ENCODE measurements around the gene PIEZO1.

DNA sequence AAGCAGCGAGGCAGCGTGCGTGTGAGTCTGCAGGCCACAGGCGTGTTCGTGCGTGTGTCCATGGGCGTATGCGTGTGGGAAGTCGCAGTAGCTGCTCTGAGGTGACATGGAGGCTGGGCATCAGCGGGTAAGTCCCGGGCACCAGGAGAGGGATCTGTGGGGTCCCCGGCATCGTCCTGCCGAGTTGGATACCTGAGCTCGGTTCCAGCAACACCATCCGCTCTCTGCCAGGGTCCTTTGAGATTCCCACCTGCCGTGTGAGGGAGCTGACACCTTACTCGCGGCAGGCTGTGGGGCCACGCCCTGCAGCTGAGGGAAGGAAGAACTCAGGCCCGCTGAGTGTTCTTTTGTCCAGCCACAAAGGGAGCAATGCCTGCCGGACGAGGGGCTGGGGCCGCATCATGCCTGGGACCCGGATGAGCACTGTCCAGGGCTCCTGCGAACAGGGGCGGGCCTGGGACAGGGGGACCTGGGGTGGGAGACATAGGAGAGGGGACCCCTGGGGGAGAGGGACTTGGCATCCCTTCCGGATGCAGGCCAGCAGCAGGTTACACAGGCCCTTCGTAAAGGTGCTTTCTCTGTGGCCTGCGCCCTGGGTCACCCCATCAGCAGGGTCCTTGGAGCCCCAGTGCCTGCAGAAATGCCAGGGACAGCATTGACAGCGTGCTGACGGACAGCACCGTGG, 93.7 kb downstream of the PIEZO1 start:
- TF ChIP-seq, protein P1, sequence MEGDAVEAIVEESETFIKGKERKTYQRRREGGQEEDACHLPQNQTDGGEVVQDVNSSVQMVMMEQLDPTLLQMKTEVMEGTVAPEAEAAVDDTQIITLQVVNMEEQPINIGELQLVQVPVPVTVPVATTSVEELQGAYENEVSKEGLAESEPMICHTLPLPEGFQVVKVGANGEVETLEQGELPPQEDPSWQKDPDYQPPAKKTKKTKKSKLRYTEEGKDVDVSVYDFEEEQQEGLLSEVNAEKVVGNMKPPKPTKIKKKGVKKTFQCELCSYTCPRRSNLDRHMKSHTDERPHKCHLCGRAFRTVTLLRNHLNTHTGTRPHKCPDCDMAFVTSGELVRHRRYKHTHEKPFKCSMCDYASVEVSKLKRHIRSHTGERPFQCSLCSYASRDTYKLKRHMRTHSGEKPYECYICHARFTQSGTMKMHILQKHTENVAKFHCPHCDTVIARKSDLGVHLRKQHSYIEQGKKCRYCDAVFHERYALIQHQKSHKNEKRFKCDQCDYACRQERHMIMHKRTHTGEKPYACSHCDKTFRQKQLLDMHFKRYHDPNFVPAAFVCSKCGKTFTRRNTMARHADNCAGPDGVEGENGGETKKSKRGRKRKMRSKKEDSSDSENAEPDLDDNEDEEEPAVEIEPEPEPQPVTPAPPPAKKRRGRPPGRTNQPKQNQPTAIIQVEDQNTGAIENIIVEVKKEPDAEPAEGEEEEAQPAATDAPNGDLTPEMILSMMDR (IDR thresholded peaks at IDR 0.05), result no peak
- TF ChIP-seq EZH2 (IDR thresholded peaks at IDR 0.05; ENCODE audit: borderline replicate concordance, insufficient read depth, low read depth, low read length, poor library complexity, severe bottlenecking), result no peak

Data from B cell (primary cell).